MM.1S (cell line): Measurements from ENCODE around the gene MALRD1.

Source experiments
- CTCF ChIP-seq: fragments of 300-600 bp; sonication (generic); IDR thresholded peaks from 2 replicates; pipeline ENCODE4 v1.5.1; 2016; ENCODE audit warnings: antibody characterized with exemption, low read length, mixed read lengths
- EZH2 ChIP-seq: fragments of 300-600 bp; sonication (generic); optimal IDR thresholded peaks from 2 replicates; pipeline ENCODE3; 2017; ENCODE audit warnings: low read depth, mild to moderate bottlenecking, antibody characterized with exemption, low read length, mixed read lengths
- EZH2phosphoT487 ChIP-seq: fragments of 300-600 bp; sonication (generic); IDR thresholded peaks from 2 replicates; pipeline ENCODE4 v1.6.1; 2018; ENCODE audit warnings: antibody characterized with exemption, low read length

DNA sequence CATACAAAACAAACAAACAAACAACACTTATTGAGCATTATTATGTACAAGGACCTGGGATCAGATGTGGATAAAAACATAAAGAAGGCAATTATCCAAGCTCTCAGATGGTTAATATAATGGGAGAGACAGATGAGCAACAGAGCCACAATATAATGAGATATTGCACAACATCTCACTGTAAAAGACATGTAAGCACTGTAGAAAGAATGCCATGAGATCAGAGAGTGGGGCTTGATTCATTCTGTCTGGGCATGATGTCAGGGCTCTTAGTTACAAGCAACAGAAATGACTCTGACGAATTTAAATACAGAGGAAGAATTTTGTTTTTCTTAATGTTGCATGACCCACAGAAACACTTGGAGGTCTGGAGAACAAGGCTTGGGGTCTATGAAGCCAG, 602.9 kb downstream of the MALRD1 start:
- TF ChIP-seq EZH2 (no peak), CTCF (no peak), EZH2phosphoT487 (no peak)
